Dedifferentiated amniotic fluid mesenchymal stem cell (primary cell): ENCODE measurements around the gene NLRP3.

Experiments used
- DNase-seq: peaks from one replicate; pipeline ENCODE4 v3.0.0-alpha.2; 2016; ENCODE audit errors: extremely low spot score

NLRP3 gene

GRCh38 chr1:247437551-247438505 is 21.9 kb downstream of the NLRP3 start:
- DNase-seq = no peak

GRCh38 chr1:247440001-247440620 is 24.1 kb downstream of the NLRP3 start:
- no peak for DNase-seq

- DNase-seq = no peak
Observed at GRCh38 chr1:247441606-247442005, 25.6 kb downstream of the NLRP3 start.

- DNase-seq = no peak
Observed at GRCh38 chr1:247442164-247442563, 26.2 kb downstream of the NLRP3 start.

GRCh38 chr1:247443641-247444040 is 27.7 kb downstream of the NLRP3 start:
- no peak for DNase-seq

GRCh38 chr1:247444571-247444970 is 28.6 kb downstream of the NLRP3 start:
- no peak for DNase-seq

GRCh38 chr1:247445526-247446356 is 29.8 kb downstream of the NLRP3 start:
- DNase-seq = no peak

- DNase-seq = no peak
Observed at GRCh38 chr1:247447162-247447909, 31.4 kb downstream of the NLRP3 start.

GRCh38 chr1:247448107-247448791 is 32.3 kb downstream of the NLRP3 start:
- peak; percentile 15 for DNase-seq

- no peak for DNase-seq
Observed at GRCh38 chr1:247451388-247452010, 35.5 kb downstream of the NLRP3 start.

- no peak for DNase-seq
Observed at GRCh38 chr1:247452447-247453039, 36.6 kb downstream of the NLRP3 start.

GRCh38 chr1:247453245-247453644 is 37.3 kb downstream of the NLRP3 start:
- DNase-seq = no peak

- no peak for DNase-seq
Observed at GRCh38 chr1:247453997-247454396, 38.0 kb downstream of the NLRP3 start.

- DNase-seq = no peak
Observed at GRCh38 chr1:247456021-247456420, 40.0 kb downstream of the NLRP3 start.

- DNase-seq = no peak
Observed at GRCh38 chr1:247456914-247457639, 41.1 kb downstream of the NLRP3 start.

GRCh38 chr1:247459507-247459906 is 43.5 kb downstream of the NLRP3 start:
- no peak for DNase-seq

GRCh38 chr1:247465796-247466195 is 49.8 kb downstream of the NLRP3 start:
- no peak for DNase-seq

GRCh38 chr1:247467129-247467528 is 51.2 kb downstream of the NLRP3 start:
- DNase-seq = no peak

GRCh38 chr1:247468481-247469140 is 52.6 kb downstream of the NLRP3 start:
- DNase-seq = no peak
